GM06990 (cell line): Measurements from ENCODE around the gene FAM25A.
"Not testable (repeated sequence)": the region's sequence is repeated elsewhere in the genome, so short reads cannot be mapped to it uniquely, and the experiment has no call there.

Source experiments
- DNase-seq: peaks from one replicate; pipeline ENCODE4 v3.0.0-alpha.2; 2011; ENCODE audit not compliant: insufficient read length; ENCODE audit errors: extremely low read depth
- H3K27me3 ChIP-seq: replicated peaks from 2 replicates; pipeline ENCODE4 v1.6.0; 2011; ENCODE audit warnings: low read length; ENCODE audit not compliant: control insufficient read depth, insufficient read depth
- H3K36me3 ChIP-seq: 2 replicates; pipeline ENCODE4 v1.5.1; 2011; ENCODE audit warnings: low read length; ENCODE audit not compliant: control insufficient read depth, insufficient read depth
- H3K4me3 ChIP-seq: replicated peaks from 2 replicates; pipeline ENCODE4 v1.5.1; 2011; ENCODE audit warnings: low read depth, mild to moderate bottlenecking, control low read depth, low read length
- TF ChIP-seq, protein P1 (sequence below): IDR thresholded peaks from 2 replicates; pipeline ENCODE4 v1.5.1; 2011; ENCODE audit warnings: low read length, control low read depth, mild to moderate bottlenecking, inconsistent platforms; ENCODE audit not compliant: insufficient read depth, poor library complexity, severe bottlenecking

Gene FAM25A

DNA sequence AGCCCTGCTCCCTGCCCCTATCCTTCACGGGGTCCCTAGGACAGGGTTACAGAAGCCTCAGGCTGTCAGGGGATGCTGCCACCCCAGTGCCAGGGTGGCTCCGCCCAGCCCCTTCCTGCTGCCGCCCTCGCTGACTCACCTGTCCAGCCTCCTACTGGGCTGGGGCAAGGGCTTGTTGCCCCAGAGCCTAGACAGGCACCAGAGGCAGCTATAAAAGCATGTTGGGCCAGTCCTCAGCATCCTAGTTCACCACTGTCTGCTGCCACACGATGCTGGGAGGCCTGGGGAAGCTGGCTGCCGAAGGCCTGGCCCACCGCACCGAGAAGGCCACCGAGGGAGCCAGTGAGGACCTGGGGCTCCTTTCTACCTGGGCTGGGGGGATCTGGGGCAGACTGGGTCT is at the start of gene FAM25A:
TSS of gene FAM25A (plus strand) at position 239 of the 400 bp plus-strand sequence. CDS start at position 270, 31 bp downstream.
- H3K4me3 ChIP-seq, H3K36me3 ChIP-seq, DNase-seq, H3K27me3 ChIP-seq: not testable (repeated sequence)

DNA sequence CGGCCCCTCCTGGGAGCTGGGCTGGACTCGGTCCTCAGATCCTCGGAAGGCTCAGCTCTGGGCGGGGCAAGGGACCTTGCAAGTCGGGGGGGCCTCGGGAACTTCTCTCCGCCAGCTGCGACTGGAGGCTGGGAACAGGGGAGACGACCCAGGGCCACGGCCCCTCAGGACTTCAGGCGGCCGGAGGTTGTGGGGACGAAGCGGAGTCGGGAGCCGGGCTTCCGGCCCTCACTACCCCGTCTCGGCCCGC is 49.2 kb upstream of the FAM25A start:
- no peak for DNase-seq
- Histone ChIP-seq H3K36me3 (no peaks in the 10 kb centered on the region), H3K4me3 (peak overlapping the region; percentile 67), H3K27me3 (no peaks in the 10 kb centered on the region)
- TF ChIP-seq, protein P1, sequence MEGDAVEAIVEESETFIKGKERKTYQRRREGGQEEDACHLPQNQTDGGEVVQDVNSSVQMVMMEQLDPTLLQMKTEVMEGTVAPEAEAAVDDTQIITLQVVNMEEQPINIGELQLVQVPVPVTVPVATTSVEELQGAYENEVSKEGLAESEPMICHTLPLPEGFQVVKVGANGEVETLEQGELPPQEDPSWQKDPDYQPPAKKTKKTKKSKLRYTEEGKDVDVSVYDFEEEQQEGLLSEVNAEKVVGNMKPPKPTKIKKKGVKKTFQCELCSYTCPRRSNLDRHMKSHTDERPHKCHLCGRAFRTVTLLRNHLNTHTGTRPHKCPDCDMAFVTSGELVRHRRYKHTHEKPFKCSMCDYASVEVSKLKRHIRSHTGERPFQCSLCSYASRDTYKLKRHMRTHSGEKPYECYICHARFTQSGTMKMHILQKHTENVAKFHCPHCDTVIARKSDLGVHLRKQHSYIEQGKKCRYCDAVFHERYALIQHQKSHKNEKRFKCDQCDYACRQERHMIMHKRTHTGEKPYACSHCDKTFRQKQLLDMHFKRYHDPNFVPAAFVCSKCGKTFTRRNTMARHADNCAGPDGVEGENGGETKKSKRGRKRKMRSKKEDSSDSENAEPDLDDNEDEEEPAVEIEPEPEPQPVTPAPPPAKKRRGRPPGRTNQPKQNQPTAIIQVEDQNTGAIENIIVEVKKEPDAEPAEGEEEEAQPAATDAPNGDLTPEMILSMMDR, result no peak

DNA sequence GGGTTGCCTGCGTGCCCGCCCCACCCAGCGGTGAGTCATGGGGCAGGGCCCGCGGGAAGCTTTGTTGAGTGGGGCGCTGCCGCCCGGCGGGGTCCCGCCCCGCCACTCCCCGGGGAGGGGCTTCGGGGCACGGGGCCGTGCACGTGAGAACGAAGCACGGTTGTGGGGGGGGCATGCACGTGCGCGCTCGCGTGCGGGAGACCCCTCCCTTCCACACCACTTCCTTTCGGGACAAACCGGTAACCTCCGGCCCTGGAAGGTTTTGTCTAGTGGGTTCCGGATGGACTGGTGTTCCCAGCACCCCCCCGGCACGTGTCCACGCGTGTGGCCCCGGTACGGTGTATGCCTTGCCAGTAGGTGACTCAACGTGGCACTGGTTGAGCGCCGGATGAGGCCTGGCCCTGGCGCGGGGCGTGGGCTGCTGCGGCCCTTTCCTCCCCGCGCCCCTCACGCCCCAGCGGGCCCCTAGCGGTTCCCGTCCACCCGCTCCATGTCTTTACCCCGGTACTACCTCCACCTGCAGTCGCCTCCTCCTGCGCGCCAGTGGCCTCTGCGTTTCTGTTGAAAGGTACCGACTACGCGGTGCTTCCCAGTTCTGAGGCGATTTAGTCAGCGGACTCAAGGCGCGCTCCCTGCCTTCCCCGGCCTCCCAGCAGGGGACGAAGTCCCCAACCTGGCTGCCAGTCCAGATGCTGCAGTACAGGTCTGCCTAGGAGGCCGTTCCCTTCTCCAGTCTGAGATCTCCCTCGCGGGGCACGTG is 48.7 kb upstream of the FAM25A start:
- DNase-seq, result peak; percentile 88
- H3K36me3 ChIP-seq, result no peaks in the 10 kb centered on the region
- TF ChIP-seq, protein P1, result no peak
- H3K4me3 ChIP-seq, result peak overlapping the region; percentile 67
- H3K27me3 ChIP-seq, result no peaks in the 10 kb centered on the region

DNA sequence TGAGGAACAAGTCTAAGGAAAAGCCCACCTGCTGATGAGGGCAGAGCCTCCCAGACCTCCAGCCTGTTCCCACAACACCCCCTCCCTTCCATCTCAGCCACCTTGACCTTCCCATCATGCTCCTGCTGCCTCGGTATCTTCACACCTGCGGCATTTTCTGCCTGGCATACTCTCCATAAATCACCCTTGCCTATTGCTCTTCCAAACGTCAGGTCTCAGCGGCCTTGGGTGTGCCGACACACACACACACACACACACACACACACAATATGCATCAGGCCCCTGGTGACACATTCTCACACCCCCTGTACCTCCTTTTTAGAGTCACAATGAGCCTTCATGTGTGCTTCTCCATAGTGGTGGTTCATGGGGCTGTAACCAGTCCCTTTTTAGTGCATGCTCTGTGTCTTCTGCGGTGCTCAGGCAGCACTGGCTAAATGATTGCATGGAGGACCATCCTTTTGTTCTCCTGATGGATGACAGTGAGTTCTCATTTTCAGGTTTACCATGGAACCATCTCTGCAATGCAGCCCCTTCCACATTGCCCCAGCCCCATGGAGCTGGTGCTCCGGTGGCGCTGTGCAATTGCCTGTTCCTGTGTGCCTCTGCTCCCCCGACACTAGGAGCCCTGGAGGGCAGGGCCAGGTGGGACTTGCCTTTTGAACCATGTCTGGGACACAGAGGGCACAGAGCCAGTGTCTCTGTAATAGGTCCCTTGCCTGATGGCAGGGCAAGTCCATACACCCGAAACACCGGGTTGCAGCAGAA is 47.3 kb upstream of the FAM25A start:
- peak; percentile 1 for DNase-seq
- TF ChIP-seq, protein P1, result no peak
- Histone ChIP-seq H3K36me3 (no peaks in the 10 kb centered on the region), H3K4me3 (no peak overlapping the region), H3K27me3 (no peaks in the 10 kb centered on the region)

DNA sequence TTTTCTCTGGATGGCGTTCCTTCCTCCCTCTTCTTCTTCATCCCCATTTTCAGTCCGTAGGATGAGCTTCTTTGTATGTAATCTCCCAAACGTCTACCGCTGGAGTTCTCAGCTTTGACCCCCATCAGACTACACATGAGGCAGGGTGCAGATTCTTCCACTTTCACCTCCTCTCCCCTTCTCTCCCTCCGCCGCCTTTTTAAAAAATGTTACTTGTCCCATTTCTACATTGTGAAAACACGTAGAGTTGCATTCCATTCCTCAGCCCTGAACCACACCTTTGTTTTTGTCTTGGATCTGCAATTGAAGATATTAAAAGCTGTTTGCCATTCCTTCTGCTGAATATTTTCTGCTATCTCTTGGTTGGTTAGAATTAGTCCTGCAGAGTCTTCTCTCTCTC is 45.6 kb upstream of the FAM25A start:
- TF ChIP-seq, protein P1, result no peak
- H3K36me3 ChIP-seq, result no peaks in the 10 kb centered on the region
- DNase-seq, result no peak
- no peak overlapping the region for H3K4me3 ChIP-seq
- H3K27me3 ChIP-seq, result no peaks in the 10 kb centered on the region

DNA sequence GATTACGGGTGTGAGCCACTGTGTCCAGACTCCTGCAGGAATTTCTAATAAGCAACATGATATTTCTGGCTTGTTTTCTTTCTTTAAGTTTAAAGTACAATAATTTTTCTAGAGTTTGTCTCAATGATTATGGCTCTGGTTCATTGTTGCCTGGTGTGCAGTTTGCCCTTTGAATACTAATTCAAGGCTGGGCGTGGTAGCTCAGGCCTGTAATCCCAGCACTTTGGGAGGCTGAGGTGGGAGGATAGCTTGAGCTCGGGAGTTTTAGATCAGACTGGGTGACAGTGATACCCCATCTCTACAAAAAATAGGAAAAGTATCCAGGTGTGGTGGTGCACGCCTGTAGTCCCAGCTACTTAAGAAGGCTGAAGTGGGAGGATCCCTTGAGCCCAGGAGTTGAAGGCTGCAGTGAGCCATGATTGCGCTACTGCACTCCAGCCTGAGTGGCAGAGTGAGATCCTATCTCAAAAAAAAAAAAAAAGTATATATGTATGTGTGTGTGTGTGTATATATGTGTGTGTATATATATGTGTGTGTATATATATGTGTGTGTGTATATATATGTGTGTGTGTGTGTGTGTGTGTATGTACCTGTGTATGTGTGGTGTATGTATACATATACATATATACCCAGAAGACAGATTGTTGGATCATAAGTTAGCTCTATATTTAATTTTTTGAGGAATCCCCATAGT is 43.6 kb upstream of the FAM25A start:
- no peak for DNase-seq

DNA sequence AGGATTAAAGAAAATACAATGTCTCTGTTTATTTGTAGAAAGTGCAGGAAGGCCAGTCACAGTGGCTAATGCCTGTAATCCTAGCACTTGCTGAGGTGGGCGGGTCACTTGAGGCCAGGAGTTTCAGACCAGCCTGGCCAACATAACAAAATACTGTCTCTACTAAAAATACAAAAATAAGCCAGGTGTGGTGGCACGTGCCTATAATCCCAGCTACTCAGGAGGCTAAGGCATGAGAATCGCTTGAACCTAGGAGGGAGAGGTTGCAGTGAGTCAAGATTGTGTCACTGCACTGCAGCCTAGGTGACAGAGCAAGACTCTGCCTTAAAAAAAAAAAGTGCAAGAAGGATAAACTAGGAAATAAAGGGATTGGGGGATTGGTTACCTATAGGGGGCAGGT is 41.6 kb upstream of the FAM25A start:
- not testable (repeated sequence) for DNase-seq, H3K27me3 ChIP-seq, H3K4me3 ChIP-seq, H3K36me3 ChIP-seq

More for the DNA sequence above, 43.6 kb upstream of the FAM25A start:
- TF ChIP-seq, protein P1, result no peak
- H3K27me3 ChIP-seq, result no peaks in the 10 kb centered on the region
- no peak overlapping the region for H3K4me3 ChIP-seq
- H3K36me3 ChIP-seq, result no peaks in the 10 kb centered on the region
